ENCODE results near the gene TMEM139.

TMEM139 gene

DNA sequence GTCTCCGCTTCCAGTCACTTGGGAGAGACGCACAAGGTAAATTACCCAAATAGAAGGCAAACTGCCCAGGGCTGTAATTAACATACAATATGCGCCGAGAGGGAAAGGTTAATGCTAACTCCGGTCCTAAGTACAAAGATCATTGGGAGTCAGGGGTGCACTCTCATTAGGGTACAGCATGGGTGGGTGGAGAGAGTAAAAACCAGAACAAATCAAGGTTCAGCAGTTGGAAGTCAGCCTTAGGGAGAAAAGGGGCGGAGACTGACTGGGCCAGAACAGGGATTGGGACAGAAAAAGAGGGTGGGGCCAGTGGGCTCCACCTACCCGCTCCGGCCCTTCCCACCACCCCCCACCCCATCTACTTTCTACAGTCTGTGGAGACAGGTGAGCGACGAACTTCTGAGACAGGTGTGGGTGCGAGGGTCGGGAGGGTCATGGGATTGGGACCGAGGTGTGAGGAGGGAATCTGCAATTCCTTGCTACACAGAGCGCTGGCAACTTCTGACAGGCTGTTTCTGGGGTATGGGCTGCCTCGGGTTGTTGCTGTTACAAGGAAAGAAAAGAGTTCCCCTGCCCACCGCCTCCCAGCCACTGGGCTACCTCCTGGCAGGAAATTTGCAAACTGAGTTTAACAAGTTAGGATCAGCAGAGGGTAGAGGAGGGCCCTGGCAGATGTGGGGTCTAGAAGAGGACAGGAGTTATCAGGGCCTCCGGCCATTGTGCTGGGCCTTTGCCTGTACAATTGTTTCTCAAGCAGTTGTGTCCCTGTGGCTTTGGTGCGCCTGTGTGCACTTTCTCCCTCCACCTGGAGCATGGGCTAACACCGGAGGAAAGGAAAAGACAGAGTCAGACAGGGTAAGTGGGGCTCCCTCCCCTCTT lies at the start of gene TMEM139:
TMEM139 (plus strand) TSS at position 368 of the 879 bp plus-strand sequence. CDS start 1,000 bp downstream, outside the sequence.
- DNase-seq = peak in 9 of 14 donors; percentile 11 to 64 (median 27)

- no peak for DNase-seq
These were observed 49.2 kb upstream of the TMEM139 start for GRCh38 chr7:143235561-143235960.

DNA sequence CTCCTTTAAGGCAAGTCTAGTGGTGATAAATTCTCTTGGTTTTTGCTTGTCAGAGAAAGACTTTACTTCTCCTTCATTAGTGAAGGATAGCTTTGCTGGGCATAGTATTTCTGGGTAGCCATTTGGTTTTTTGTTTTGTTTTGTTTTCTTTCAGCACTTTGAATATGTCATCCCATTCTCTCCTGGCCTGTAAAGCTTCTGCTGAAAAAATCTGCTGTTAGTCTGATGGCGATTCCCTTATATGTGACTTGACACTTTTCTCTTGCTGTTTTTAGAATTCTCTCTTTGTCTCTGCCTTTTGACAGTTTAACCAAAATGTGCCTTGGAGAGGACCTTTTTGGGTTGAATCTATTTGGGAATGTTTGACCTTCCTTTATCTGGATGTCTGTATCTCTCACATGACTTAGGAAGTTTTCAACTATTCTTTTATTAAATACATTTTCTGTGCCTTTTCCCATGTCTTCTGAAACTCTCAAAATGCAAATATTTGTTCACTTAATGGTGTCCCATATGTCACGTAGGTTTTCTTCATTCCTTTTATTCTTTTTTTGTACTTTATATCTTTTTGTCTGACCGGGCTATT lies 48.3 kb upstream of the TMEM139 start:
- DNase-seq = no peak

GRCh38 chr7:143237366-143237765 lies 47.4 kb upstream of the TMEM139 start:
- DNase-seq = no peak

DNA sequence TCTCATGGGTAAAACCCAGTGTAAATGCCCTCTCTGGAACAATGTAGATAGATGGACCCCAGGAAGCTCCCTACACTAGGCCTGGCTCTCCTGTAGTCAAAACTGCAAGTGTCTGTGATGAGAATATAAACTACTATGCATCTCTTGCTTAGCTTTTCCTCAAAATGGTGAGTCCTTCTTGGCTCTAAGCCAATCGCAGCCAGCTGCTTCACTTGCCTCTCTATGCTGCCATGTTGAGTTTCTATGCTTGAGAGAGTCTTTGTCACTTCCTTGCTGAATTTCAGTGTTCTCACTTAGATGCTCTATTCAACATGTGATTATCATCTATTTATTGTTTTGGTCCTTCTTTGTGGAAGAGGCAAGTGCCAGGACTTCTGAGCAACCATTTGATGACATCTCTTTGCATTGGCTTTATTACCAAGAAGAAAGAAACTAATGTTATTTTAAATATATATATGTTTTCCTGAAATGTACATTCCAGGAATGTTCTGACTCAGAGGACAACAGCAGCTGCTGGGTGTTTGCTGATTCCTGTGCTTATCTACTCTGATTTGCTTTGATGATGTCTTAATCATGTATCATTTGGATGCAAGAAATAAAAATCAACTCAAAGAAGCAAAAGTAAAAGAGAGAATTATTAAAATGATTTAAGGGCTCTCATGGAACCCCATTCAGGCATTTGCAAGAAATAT lies 46.3 kb upstream of the TMEM139 start:
- DNase-seq = no peak

- DNase-seq = no peak
These were observed 44.9 kb upstream of the TMEM139 start for GRCh38 chr7:143239813-143240212.

GRCh38 chr7:143240291-143241168 lies 44.2 kb upstream of the TMEM139 start:
- DNase-seq = peak in 8 of 14 donors; percentile 6 to 66 (median 36)

DNA sequence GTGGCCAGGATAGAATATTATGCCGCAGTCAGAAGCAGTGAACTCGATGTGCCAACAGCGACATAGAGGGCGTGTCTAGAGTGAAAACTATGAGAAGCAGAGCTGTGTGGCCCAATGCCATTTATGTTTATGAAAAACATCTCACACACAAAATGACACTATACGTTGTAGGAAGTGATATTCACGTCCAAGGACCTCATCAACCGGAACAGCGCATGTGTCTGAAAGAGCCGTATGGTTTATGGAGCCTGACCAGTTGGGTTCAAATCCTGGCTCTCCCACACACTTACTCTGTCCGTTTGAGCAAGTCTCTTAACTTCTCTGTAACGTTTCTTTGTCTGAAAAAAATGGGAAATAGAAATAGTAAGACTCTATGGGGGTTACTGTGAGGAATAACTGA lies 42.5 kb upstream of the TMEM139 start:
- no peak for DNase-seq

DNA sequence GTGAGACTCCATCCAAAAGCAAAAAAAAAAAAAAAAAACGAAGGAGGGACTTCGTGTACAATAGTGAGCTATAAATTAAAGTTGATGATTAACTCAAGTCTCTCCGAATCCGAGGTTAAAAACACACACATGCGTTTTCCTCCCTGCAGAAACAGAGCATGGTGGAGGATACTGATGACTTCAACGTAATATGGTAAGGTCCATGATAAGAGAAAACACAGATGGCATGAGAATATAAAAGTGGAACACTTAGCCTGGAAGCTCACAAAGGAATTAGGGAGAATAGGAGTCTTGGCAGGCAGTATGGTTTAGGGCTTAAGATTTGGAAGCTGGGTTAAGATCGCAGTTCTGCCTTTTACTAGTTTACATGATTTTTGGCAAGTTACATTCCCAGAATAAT lies 41.6 kb upstream of the TMEM139 start:
- no peak for DNase-seq

DNA sequence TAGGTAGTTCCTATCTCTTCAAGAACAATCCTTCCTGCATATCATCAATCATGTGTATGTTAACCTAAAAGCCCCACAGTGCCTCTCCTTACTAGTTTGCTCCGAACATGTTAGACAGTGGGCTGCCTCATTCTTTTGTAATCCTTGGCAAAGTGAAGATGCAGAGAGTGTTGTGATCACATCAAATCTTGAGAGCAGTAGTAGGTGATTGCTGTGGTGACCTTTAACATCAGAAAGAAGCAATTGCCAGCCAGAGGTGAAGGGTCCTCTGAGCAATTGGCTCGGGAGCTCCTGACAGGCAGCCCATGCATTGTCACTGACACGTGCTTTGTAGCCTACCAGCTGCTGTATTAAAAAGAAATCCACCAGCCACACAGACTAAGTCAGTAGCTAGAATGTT lies 41.1 kb upstream of the TMEM139 start:
- no peak for DNase-seq

- DNase-seq = no peak
These were observed 40.4 kb upstream of the TMEM139 start for GRCh38 chr7:143244321-143244720.

- DNase-seq = no peak
These were observed 39.6 kb upstream of the TMEM139 start for GRCh38 chr7:143245123-143245522.

GRCh38 chr7:143247372-143247771 lies 37.4 kb upstream of the TMEM139 start:
- no peak for DNase-seq

GRCh38 chr7:143248761-143249354 lies 35.9 kb upstream of the TMEM139 start:
- DNase-seq = no peak

GRCh38 chr7:143250199-143250598 lies 34.6 kb upstream of the TMEM139 start:
- DNase-seq = no peak

DNA sequence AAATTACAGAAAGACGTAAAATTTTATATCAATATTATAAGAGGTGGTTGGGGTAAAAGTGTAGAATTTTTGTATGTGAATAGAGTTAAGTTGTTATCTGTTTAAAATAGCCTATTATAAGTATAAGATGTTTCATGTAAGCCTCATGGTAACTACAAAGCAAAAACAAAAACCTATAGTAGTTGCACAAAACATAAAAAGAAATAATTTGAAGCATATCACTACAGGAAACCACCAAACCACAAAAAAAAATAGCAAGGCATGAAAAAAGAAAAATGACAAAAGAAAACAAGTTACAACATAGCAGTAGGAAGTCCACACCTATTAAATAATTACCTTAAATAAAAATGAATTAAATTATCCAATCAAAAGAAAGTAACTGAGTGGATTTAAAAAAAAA lies 33.9 kb upstream of the TMEM139 start:
- DNase-seq = no peak

DNA sequence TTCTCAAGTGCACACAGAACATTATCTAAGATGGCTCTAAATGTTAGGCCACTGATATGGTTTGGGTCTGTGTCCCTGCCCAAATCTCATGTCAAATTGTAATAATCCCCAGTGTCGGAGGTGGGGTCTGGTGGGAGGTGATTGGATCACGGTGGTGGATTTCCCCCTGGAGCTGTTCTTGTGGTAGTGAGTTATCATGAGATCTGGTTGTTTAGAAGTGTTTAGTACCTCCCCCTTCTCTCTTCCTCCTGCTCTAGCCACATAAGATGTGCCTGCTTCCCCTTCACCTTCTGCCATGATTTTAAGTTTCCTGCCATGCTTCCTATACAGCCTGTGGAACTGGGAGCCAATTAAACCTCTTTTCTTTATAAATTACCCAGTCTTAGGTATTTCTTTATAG lies 32.8 kb upstream of the TMEM139 start:
- DNase-seq = no peak

DNA sequence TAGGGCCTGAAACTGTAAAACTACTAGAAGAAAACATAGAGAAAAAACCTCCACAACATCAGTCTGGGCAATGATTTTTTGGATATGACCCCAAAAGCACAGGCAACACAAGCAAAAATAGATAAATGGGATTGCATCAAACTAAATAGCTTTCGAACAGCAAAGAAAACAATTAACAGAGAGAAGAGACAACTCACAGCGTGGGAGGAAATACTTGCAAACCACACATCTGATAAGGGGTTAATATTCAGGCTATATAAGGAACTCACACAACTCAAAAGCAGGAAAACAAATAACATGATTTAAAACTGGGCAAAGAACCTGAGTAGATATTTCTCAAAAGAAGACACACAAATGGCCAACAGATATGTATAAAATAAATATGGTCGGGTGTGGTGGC lies 29.2 kb upstream of the TMEM139 start:
- no peak for DNase-seq

DNA sequence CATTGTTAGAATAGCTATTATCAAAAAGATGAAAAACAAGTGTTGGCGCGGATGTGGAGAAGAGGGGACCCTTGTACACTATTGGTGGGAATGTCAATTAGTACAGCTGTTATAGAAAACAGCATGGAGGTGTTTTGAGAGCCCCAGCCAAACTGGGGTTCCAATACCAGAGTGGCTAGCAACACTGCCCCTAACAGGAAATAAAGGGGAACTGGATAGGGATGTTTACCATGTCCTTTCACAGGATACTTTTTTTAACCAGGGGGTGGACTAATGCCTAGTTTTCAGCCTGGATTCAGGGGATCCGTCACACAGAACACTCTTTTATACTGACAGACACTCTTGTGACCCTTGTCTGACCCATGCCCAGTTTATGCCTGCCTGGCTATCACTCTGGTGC lies 28.4 kb upstream of the TMEM139 start:
- DNase-seq = no peak

- no peak for DNase-seq
These were observed 27.8 kb upstream of the TMEM139 start for GRCh38 chr7:143256932-143257331.

DNA sequence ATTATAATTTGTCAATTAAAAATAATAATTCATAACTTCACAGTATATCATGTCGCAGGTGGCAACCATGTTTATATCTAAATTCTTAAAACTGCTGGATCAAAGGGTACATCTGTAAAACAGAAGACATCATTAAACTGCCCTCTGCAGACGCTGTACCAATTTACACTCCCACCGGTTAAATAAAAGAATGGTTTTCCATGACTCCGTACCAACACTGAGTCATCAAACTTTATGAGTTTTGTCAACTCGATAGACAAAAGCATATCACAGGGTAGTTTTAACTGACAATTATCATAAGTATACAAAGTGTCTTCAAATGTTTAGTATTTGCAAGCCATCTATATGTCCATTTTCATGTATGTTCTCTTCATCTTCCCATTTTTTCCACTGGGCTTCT lies 27.3 kb upstream of the TMEM139 start:
- no peak for DNase-seq

DNA sequence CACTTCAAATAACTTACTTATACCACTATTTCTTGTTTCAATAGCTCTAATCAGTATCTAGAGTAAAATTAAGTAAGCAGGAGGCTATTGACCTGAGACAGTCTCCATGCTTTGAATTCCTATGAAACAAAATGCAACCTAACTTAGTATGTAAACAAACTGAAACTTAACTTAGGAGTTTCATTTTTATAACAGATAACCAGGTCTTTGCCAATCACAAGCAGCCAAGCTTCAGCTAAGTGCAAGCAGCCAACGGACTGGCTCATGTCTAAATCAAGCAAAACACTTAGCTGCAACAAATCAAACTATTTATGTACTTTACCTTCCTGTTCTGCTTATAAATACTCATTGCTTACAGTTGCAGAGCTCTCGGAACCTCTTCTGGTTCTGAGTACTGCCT lies 25.9 kb upstream of the TMEM139 start:
- no peak for DNase-seq
